ENCODE results near the gene PIEZO1.

Gene PIEZO1

DNA sequence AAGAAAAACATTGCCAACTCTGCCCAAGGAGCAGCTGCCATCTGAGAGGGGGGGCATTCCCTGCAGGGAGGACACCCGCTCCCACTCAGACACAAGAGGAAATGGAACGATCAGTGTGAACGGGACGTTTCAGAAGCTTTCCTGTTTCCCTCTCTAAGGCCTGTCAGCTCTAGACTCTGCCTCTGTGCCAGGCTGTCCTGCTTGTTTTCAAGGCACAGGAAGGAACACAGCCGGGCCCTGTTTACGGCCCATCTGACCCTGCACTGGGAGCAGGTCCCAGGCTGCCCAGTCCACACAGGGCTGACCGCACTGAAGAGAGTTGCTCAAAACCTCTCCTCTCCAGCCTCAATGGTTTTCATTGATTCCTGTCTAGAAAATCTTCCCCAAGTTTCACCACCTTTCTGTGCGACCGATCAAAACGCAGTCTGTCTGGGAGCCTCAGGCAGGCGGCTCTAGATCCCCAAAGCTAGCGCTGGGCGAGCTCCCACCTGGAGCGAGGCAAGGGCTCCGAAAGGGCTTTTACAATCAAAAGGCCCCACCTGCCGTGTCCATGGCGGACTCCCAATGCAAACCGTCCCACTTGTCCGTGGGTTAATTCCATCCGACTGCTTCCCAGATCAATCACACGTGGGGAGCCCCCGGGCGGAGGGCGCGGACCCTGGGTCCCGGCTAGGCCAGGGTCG lies 1.5 kb downstream of the PIEZO1 start:
- no peak for TF ChIP-seq FOXP2 (optimal IDR thresholded peaks at IDR 0.05; ENCODE audit: control extremely low read depth, extremely low read length, insufficient read depth)
- TF ChIP-seq EZH2 (IDR thresholded peaks at IDR 0.05): no peak
- no peak for TF ChIP-seq POLR2AphosphoS5 (IDR thresholded peaks at IDR 0.05; ENCODE audit: borderline replicate concordance, low read depth, low read length)
- Histone ChIP-seq H3K9me3 (ENCODE audit: low read depth, low read length) (no peaks in the 10 kb centered on the region), H3K9ac (ENCODE audit: insufficient read length) (peak overlapping the region; percentile 79), H3K27ac (peak overlapping the region; percentile 83), H3K4me3 (peak overlapping the region; percentile 80), H3K36me3 (ENCODE audit: insufficient read depth, low read length) (no peaks in the 10 kb centered on the region)
- no peak for DNase-seq (ENCODE audit: low read depth, low spot score)

DNA sequence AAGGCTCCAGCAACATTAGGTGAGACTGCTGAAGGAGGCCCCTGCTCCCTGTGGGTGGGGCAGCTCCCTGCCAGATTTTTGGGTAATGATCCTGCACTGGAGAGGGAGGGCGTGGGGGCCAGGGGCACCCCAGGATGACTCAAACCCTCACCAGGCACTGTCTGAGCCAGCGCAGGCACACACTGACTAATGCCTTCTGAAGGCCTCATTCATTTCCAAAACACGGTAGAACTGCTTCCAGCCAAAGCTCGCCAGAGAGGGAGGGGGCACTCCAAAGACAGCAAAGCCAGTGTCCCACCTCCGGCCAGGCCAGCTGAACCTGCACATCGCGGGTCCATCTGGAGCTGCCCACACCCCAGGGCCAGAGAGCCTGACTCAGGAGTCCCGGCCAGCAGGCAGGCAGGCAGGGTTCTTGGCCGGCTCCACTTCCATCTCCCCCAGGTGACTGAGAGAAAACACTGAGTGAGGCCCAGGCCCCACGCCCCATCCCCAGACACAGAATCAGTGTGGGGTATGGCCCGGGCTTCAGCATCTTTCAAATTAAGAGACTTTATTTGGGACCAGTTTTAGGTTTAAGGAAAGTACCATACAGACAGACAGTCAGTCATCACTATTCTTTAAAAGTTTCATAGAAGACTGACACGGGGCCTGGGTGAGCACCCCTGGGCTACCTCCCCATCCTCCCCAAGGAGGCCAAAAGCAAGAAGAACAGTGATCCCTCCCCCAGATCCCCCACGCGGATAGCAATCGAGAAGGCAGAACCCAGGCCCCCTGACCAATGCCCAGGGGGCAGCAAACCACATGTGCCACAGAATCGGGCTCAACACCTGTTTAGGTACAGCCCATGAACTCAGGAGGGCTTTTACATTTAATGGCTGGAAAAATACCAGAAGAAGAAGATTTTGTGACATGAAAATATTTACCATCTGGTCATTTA lies 2.3 kb downstream of the PIEZO1 start:
- Histone ChIP-seq H3K9ac (ENCODE audit: insufficient read length) (peak overlapping the region; percentile 79), H3K27ac (no peak overlapping the region), H3K4me3 (peak overlapping the region; percentile 80), H3K36me3 (ENCODE audit: insufficient read depth, low read length) (no peaks in the 10 kb centered on the region), H3K9me3 (ENCODE audit: low read depth, low read length) (no peaks in the 10 kb centered on the region)
- TF ChIP-seq POLR2AphosphoS5 (IDR thresholded peaks at IDR 0.05; ENCODE audit: borderline replicate concordance, low read depth, low read length) (no peak), FOXP2 (optimal IDR thresholded peaks at IDR 0.05; ENCODE audit: control extremely low read depth, extremely low read length, insufficient read depth) (no peak), EZH2 (IDR thresholded peaks at IDR 0.05) (no peak)
- DNase-seq (ENCODE audit: low read depth, low spot score): no peak

DNA sequence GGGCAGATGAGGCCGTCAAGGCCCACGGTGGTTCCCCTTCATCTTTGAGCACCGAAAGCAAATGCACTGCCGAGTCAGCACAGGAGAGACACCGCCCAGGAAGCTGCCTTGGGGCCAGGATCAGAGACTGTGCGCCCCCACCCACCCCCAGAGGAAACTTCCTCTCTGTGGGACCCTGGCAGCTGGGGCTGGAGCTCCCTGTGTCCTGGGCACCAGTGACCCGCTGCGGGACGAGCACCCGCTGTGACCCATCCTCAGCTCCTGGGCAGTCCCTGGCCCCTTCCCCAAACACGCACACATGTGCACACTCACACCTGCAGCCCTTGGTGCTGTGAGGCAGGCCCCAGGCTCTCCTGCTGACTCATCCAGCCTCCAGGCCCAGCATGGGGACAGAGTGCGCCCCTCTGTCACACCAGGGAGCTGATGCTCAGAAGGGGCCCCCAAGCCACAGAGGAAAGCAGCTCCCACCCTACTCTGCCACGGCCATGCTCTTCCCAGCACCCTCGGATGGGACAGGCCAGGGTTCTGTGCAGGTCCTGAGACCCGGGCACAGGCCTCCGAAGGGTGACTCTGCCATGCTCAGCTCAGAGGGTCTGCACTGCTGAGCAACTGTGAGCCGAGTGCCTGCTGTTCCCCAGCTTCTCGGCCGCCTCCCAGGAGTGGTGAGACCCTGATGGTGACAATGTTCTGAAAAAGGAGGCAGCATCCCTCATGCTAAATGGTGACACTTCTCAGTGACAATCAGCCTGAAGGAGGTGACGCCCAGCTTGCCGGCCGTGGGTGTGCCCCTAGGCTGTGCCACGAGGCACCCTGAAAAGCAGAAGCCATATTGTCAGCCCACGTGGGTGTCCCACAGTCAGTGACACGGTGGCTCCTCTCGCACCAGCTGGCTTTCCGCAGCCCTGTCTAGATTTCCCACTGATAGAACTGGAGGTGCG lies 3.6 kb downstream of the PIEZO1 start:
- Histone ChIP-seq H3K27ac (peak overlapping the region; percentile 79; the same call in 1 of the 2 replicates), H3K9me3 (ENCODE audit: low read depth, low read length) (no peaks in the 10 kb centered on the region), H3K36me3 (ENCODE audit: insufficient read depth, low read length) (no peaks in the 10 kb centered on the region), H3K9ac (ENCODE audit: insufficient read length) (peak overlapping the region; percentile 37), H3K4me3 (peak overlapping the region; percentile 64)
- TF ChIP-seq EZH2 (IDR thresholded peaks at IDR 0.05) (no peak), POLR2AphosphoS5 (IDR thresholded peaks at IDR 0.05; ENCODE audit: borderline replicate concordance, low read depth, low read length) (peak; percentile 41; the same call in 1 of the 2 replicates)
- DNase-seq (ENCODE audit: low read depth, low spot score): no peak

DNA sequence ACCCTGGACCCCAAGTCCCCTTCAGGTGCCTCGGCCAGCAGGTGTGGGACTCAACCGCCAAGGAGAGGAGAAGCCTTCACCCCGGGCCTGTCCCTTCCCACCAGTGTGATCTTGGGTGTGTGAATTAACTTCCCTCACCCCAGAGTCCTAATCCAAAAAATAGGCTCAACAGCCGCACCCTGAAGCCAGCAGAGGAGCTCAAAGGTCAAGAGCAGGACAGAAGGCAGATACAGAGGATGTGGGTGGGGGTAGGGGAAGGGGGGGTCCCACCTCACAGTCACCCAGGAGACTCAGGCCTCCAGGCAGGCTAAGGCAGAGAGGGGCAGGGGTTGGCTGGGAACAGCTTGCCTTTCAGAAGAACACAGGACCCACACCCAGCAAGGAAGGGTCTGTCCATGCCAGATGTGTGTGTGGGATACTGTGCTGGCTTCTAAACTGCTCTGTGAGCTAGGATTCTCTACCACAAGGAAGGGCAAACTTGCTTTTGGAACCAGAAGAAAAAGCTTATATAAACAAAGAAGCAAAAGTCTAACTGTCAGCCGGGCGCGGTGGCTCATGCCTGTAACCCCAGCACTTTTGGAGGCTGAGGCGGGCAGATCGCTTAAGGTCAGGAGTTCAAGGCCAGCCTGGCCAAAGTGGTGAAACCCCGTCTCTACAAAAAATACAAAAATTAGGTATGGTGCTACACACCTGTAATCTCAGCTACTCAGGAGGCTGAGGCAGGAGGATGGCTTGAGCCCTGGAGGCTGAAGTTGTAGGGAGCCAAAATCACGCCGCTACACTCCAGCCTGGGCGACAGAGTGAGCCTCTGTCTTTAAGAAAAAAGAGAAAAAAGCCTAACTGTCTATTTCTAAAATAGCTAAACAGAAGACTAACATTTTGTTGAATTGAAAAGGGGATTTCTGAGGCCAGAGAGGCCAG lies 4.6 kb downstream of the PIEZO1 start:
- peak overlapping the region; percentile 37 for H3K9ac ChIP-seq (ENCODE audit: insufficient read length)

DNA sequence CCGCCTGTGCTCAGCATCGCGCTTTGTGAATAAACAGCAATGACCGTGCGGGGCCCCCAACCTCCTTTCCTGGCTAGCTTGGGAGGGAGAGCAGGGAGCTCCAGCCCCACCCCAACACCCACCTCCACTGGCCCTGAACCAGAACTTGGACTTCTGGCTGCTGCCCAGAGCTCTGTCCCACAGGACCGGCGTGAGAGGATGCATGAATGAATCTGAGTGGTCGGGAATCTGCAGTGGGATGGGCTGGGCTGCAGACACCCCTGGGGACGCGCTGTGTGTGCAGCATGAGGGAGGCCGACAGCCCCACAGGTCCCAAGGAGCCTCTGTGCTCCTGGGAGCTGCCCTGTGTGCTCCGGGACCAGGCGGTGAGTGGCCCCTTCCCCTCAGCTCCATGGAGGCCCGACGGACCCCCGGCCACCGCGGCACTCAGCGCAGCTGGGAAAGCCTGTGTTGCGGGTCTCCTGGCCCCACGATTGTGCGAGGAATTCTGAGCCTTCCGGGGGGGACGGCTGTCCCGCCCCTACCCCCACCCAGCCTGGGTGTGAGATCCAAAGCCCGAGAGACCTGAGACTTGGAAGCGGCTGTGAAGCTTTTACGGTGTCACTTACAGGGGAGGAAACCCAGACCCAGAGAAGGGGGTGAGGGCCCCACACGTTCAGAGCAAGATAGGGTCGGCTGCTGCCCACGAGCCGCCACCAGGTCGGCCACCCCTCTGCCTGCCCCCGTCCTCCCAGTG lies 5.4 kb downstream of the PIEZO1 start:
- DNase-seq (ENCODE audit: low read depth, low spot score): no peak
- Histone ChIP-seq H3K36me3 (ENCODE audit: insufficient read depth, low read length) (no peaks in the 10 kb centered on the region), H3K9ac (ENCODE audit: insufficient read length) (no peak overlapping the region), H3K4me3 (peak overlapping the region; percentile 64; the same call in 1 of the 2 replicates), H3K9me3 (ENCODE audit: low read depth, low read length) (no peaks in the 10 kb centered on the region), H3K27ac (peak overlapping the region; percentile 79; the same call in 1 of the 2 replicates)
- TF ChIP-seq POLR2AphosphoS5 (IDR thresholded peaks at IDR 0.05; ENCODE audit: borderline replicate concordance, low read depth, low read length) (no peak), EZH2 (IDR thresholded peaks at IDR 0.05) (no peak), FOXP2 (optimal IDR thresholded peaks at IDR 0.05; ENCODE audit: control extremely low read depth, extremely low read length, insufficient read depth) (no peak)

More for the DNA sequence above, 4.6 kb downstream of the PIEZO1 start:
- no peak for DNase-seq (ENCODE audit: low read depth, low spot score)
- H3K9me3 ChIP-seq (ENCODE audit: low read depth, low read length): no peaks in the 10 kb centered on the region
- H3K4me3 ChIP-seq: peak overlapping the region; percentile 64
- H3K36me3 ChIP-seq (ENCODE audit: insufficient read depth, low read length): no peaks in the 10 kb centered on the region
- TF ChIP-seq POLR2AphosphoS5 (IDR thresholded peaks at IDR 0.05; ENCODE audit: borderline replicate concordance, low read depth, low read length) (no peak), EZH2 (IDR thresholded peaks at IDR 0.05) (no peak), FOXP2 (optimal IDR thresholded peaks at IDR 0.05; ENCODE audit: control extremely low read depth, extremely low read length, insufficient read depth) (no peak)
- H3K27ac ChIP-seq: peak overlapping the region; percentile 79; the same call in 1 of the 2 replicates

DNA sequence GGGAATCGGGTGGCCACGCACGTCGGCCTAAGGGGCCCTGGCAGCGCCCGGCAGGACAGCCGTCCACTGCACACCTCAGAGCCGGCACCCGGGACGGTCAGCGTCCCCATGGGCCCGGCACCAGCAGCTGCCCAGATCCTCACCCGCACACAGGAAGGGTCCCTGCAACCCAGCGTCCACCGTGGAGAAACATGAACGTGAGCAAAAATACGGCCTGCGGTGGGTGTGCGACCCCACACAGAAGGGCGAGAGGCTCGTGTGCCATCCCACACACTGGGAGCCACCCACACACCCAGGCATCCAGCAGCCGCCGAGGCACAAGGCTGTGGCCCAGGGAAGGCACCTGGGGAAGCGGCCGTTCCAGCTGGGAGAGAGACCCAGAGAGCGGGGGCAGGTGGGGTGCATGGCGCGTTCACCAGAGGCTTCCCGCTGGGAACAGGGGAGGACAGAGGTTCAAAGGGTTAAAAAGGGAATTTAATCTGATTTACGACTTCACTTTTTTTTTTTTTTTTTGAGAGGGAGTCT lies 6.4 kb downstream of the PIEZO1 start:
- DNase-seq (ENCODE audit: low read depth, low spot score): no peak
- Histone ChIP-seq H3K27ac (0 out of 2 replicates have a peak overlapping the region, but pooled peaks have one; percentile 25), H3K36me3 (ENCODE audit: insufficient read depth, low read length) (no peaks in the 10 kb centered on the region), H3K9ac (ENCODE audit: insufficient read length) (no peak overlapping the region), H3K9me3 (ENCODE audit: low read depth, low read length) (no peaks in the 10 kb centered on the region), H3K4me3 (no peak overlapping the region)
- TF ChIP-seq POLR2AphosphoS5 (IDR thresholded peaks at IDR 0.05; ENCODE audit: borderline replicate concordance, low read depth, low read length) (no peak), EZH2 (IDR thresholded peaks at IDR 0.05) (no peak), FOXP2 (optimal IDR thresholded peaks at IDR 0.05; ENCODE audit: control extremely low read depth, extremely low read length, insufficient read depth) (no peak)

Measured in SK-N-MC (cell line).